HEK293 (cell line): Measurements from ENCODE around the gene AGMAT.
A peak's percentile ranks its signal among the peaks of the same experiment; 100 is the strongest.

ENCODE experiments used
- ATF2 ChIP-seq: fragments of 450-650 bp; formaldehyde crosslinking; IDR thresholded peaks from 2 replicates; pipeline ENCODE4 v1.5.1; 2016; ENCODE audit warnings: missing biosample characterization, missing genetic modification characterization, low read depth
- ELK4 ChIP-seq: IDR thresholded peaks from 2 replicates; pipeline ENCODE4 v1.6.1; 2011; ENCODE audit warnings: mild to moderate bottlenecking, low read depth, low read length, borderline replicate concordance
- GFI1B ChIP-seq: fragments of 450-650 bp; formaldehyde crosslinking; IDR thresholded peaks from 2 replicates; pipeline ENCODE4 v1.5.1; 2016; ENCODE audit warnings: missing biosample characterization, missing genetic modification characterization
- MEIS1 ChIP-seq: sonication (generic); formaldehyde crosslinking; IDR thresholded peaks from 2 replicates; pipeline ENCODE4 v1.8.1; 2022; ENCODE audit warnings: missing genetic modification reagents, mild to moderate bottlenecking, borderline replicate concordance
- SP2 ChIP-seq: fragments of 450-650 bp; formaldehyde crosslinking; IDR thresholded peaks from 2 replicates; pipeline ENCODE4 v1.5.1; 2016; ENCODE audit warnings: missing biosample characterization, missing genetic modification characterization
- TRIM28 ChIP-seq: IDR thresholded peaks from 2 replicates; pipeline ENCODE4 v1.6.1; 2011; ENCODE audit warnings: low read length, control low read depth, borderline replicate concordance
- TSHZ1 ChIP-seq: fragments of 450-650 bp; formaldehyde crosslinking; IDR thresholded peaks from 2 replicates; pipeline ENCODE4 v1.5.1; 2016; ENCODE audit warnings: missing biosample characterization, missing genetic modification characterization, borderline replicate concordance
- ZBTB6 ChIP-seq: fragments of 450-650 bp; formaldehyde crosslinking; IDR thresholded peaks from 2 replicates; pipeline ENCODE4 v1.5.1; 2017; ENCODE audit warnings: missing biosample characterization, missing genetic modification characterization
- ZBTB7A ChIP-seq: fragments of 450-650 bp; formaldehyde crosslinking; IDR thresholded peaks from 2 replicates; pipeline ENCODE4 v1.5.1; 2016; ENCODE audit warnings: low read depth, missing biosample characterization, missing genetic modification characterization
- ZFHX2 ChIP-seq: fragments of 450-650 bp; formaldehyde crosslinking; conservative IDR thresholded peaks from 2 replicates; pipeline ENCODE4 v1.5.1; 2016; ENCODE audit warnings: missing biosample characterization, missing genetic modification characterization
- ZNF138 ChIP-seq: fragments of 450-650 bp; formaldehyde crosslinking; IDR thresholded peaks from 2 replicates; pipeline ENCODE4 v1.5.1; 2016; ENCODE audit warnings: missing biosample characterization, missing genetic modification characterization, borderline replicate concordance
- ZNF169 ChIP-seq: fragments of 450-650 bp; formaldehyde crosslinking; IDR thresholded peaks from 2 replicates; pipeline ENCODE4 v1.5.1; 2016; ENCODE audit warnings: missing biosample characterization, missing genetic modification characterization
- ZNF223 ChIP-seq: fragments of 450-650 bp; formaldehyde crosslinking; IDR thresholded peaks from 2 replicates; pipeline ENCODE4 v1.5.1; 2016; ENCODE audit warnings: missing biosample characterization, missing genetic modification characterization
- ZNF239 ChIP-seq: fragments of 450-650 bp; formaldehyde crosslinking; IDR thresholded peaks from 2 replicates; pipeline ENCODE4 v1.5.1; 2016; ENCODE audit warnings: missing biosample characterization, missing genetic modification characterization
- ZNF350 ChIP-seq: fragments of 450-650 bp; formaldehyde crosslinking; IDR thresholded peaks from 2 replicates; pipeline ENCODE4 v1.5.0; 2017; ENCODE audit warnings: missing biosample characterization, mild to moderate bottlenecking, missing genetic modification characterization
- ZNF354C ChIP-seq: fragments of 450-650 bp; formaldehyde crosslinking; IDR thresholded peaks from 2 replicates; pipeline ENCODE4 v1.5.1; 2016; ENCODE audit warnings: missing biosample characterization, missing genetic modification characterization, low read depth, borderline replicate concordance
- ZNF433 ChIP-seq: fragments of 450-650 bp; formaldehyde crosslinking; IDR thresholded peaks from 2 replicates; pipeline ENCODE4 v1.5.1; 2016; ENCODE audit warnings: missing biosample characterization, missing genetic modification characterization, low read depth
- ZNF501 ChIP-seq: fragments of 450-650 bp; formaldehyde crosslinking; IDR thresholded peaks from 2 replicates; pipeline ENCODE4 v1.5.1; 2016; ENCODE audit warnings: missing biosample characterization, missing genetic modification characterization
- ZNF558 ChIP-seq: fragments of 450-650 bp; formaldehyde crosslinking; IDR thresholded peaks from 2 replicates; pipeline ENCODE4 v1.5.1; 2016; ENCODE audit warnings: missing biosample characterization, missing genetic modification characterization
- ZNF600 ChIP-seq: fragments of 450-650 bp; formaldehyde crosslinking; IDR thresholded peaks from 2 replicates; pipeline ENCODE4 v1.5.1; 2016; ENCODE audit warnings: missing biosample characterization, missing genetic modification characterization
- ZNF629 ChIP-seq: fragments of 450-650 bp; formaldehyde crosslinking; IDR thresholded peaks from 2 replicates; pipeline ENCODE4 v1.5.1; 2017; ENCODE audit warnings: missing biosample characterization, missing genetic modification characterization
- ZNF639 ChIP-seq: fragments of 450-650 bp; formaldehyde crosslinking; IDR thresholded peaks from 2 replicates; pipeline ENCODE4 v1.5.1; 2016; ENCODE audit warnings: missing biosample characterization, missing genetic modification characterization
- ZNF658 ChIP-seq: fragments of 450-650 bp; formaldehyde crosslinking; IDR thresholded peaks from 2 replicates; pipeline ENCODE4; 2016; ENCODE audit warnings: missing biosample characterization, missing genetic modification characterization
- ZNF670 ChIP-seq: fragments of 450-650 bp; formaldehyde crosslinking; IDR thresholded peaks from 2 replicates; pipeline ENCODE4 v1.5.1; 2016; ENCODE audit warnings: missing biosample characterization, missing genetic modification characterization, low read depth
- ZNF677 ChIP-seq: fragments of 450-650 bp; IDR thresholded peaks from 2 replicates; pipeline ENCODE4 v1.5.0; 2018; ENCODE audit warnings: missing biosample characterization, mild to moderate bottlenecking, missing genetic modification characterization, moderate library complexity
- ZNF692 ChIP-seq: fragments of 450-650 bp; formaldehyde crosslinking; IDR thresholded peaks from 2 replicates; pipeline ENCODE4 v1.5.1; 2016; ENCODE audit warnings: missing biosample characterization, missing genetic modification characterization
- ZNF843 ChIP-seq: fragments of 450-650 bp; formaldehyde crosslinking; IDR thresholded peaks from 2 replicates; pipeline ENCODE4 v1.5.1; 2016; ENCODE audit warnings: missing biosample characterization, missing genetic modification characterization

The AGMAT gene

GRCh38 chr1:15526490-15527339 lies 58.1 kb downstream of the AGMAT start, which contains the start of gene DNAJC16 (continued):
- TF ChIP-seq ZNF843 (tag by site-specific recombination) = peak; percentile 73; the same call in 1 of the 2 replicates
- TF ChIP-seq GFI1B (tag by site-specific recombination) = no peak
- TF ChIP-seq ZNF138 = no peak
- peak; percentile 58; the same call in 1 of the 2 replicates for TF ChIP-seq ZNF600 (tag by site-specific recombination)
- no peak for TF ChIP-seq ATF2 (tag by site-specific recombination)
- peak; percentile 73 for TF ChIP-seq ZNF639
- TF ChIP-seq ZNF629 (tag by site-specific recombination) = peak; percentile 84
- TF ChIP-seq ZNF169 (tag by site-specific recombination) = no peak
- TF ChIP-seq ZNF670 (tag by site-specific recombination) = no peak
- no peak for TF ChIP-seq ZNF558 (tag by site-specific recombination)
- peak; percentile 37; the same call in 1 of the 2 replicates for TF ChIP-seq ZFHX2 (tag by site-specific recombination)
- no peak for TF ChIP-seq ZNF354C
- no peak for TF ChIP-seq ELK4
- TF ChIP-seq ZNF433 = no peak
- TF ChIP-seq TRIM28 = peak; percentile 73
- no peak for TF ChIP-seq ZNF658 (tag by site-specific recombination)
- TF ChIP-seq ZBTB7A (tag by site-specific recombination) = no peak
- TF ChIP-seq ZBTB6 (tag by site-specific recombination) = no peak; the same call in 1 of the 2 replicates
- TF ChIP-seq ZNF692 (tag by site-specific recombination) = peak; percentile 96
- peak; percentile 6; the same call in 1 of the 2 replicates for TF ChIP-seq TSHZ1
- TF ChIP-seq ZNF350 (tag by site-specific recombination) = no peak
- TF ChIP-seq ZNF239 (tag by site-specific recombination) = no peak
- no peak for TF ChIP-seq ZNF677 (tag by site-specific recombination)
- peak; percentile 85 for TF ChIP-seq SP2 (tag by site-specific recombination)
- TF ChIP-seq ZNF223 (tag by site-specific recombination) = no peak
- TF ChIP-seq MEIS1 = no peak
- TF ChIP-seq ZNF501 (tag by site-specific recombination) = peak; percentile 97
